ENCODE results near the gene MSH5.

DNA sequence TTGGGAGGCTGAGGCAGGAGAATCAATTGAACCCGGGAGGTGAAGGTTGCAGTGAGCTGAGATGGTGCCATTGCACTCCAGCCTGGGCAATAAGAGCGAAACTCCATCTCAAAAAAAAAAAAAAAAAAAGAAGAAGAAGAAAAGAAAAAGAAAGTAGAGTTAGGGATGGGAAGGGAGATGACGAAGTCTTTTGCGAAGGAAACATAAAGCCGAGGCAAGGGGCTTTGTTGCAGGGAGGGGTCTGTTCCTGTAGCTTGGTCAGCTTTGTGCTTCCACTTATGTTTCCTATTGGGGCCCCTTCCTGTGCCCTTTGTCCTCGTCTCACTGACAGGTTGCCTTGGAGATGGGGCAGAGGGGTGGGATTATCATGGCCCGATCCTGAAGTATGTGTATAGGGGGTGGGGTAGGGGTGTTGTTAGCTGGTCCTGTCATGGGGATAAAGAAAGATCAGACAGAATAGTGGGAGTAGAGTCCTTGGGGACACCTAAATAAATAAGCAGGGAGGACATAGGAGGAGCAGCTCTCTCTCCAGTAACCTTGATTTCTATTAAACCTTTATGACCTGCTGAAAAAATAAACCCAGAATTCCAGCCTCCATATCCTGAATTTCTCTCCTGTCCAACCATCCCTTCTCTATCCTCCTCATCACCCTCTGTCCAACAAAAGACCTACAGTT lies 2.4 kb upstream of the MSH5 start:
- TF ChIP-seq, protein P1, sequence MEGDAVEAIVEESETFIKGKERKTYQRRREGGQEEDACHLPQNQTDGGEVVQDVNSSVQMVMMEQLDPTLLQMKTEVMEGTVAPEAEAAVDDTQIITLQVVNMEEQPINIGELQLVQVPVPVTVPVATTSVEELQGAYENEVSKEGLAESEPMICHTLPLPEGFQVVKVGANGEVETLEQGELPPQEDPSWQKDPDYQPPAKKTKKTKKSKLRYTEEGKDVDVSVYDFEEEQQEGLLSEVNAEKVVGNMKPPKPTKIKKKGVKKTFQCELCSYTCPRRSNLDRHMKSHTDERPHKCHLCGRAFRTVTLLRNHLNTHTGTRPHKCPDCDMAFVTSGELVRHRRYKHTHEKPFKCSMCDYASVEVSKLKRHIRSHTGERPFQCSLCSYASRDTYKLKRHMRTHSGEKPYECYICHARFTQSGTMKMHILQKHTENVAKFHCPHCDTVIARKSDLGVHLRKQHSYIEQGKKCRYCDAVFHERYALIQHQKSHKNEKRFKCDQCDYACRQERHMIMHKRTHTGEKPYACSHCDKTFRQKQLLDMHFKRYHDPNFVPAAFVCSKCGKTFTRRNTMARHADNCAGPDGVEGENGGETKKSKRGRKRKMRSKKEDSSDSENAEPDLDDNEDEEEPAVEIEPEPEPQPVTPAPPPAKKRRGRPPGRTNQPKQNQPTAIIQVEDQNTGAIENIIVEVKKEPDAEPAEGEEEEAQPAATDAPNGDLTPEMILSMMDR (conservative IDR thresholded peaks at IDR 0.05), result no peak
- TF ChIP-seq ZFX (IDR thresholded peaks at IDR 0.05), result no peak

Measured in C4-2B (cell line).